HG03097 (cell line): ENCODE data around the gene LHX2.

Source experiments
- ATAC-seq: cut with Tn5 transposase; IDR thresholded peaks from one replicate; pipeline ENCODE4 v1.9.1; 2021; ENCODE audit not compliant: unreplicated experiment, low FRiP score

Gene LHX2

GRCh38 chr9:124024107-124024506 lies 12.5 kb downstream of the LHX2 start:
- no peak for ATAC-seq

GRCh38 chr9:124029617-124030016 lies 18.0 kb downstream of the LHX2 start:
- ATAC-seq, result no peak

- ATAC-seq, result no peak
Measured at GRCh38 chr9:124030969-124031451, 19.4 kb downstream of the LHX2 start.

- no peak for ATAC-seq
Measured at GRCh38 chr9:124032247-124032646, 20.7 kb downstream of the LHX2 start.

- ATAC-seq, result no peak
Measured at GRCh38 chr9:124033348-124033747, 21.8 kb downstream of the LHX2 start.

GRCh38 chr9:124033967-124034366 lies 22.4 kb downstream of the LHX2 start:
- no peak for ATAC-seq

GRCh38 chr9:124035001-124035650 lies 23.6 kb downstream of the LHX2 start:
- ATAC-seq, result no peak

- no peak for ATAC-seq
Measured at GRCh38 chr9:124036578-124036977, 25.0 kb downstream of the LHX2 start.

- ATAC-seq, result no peak
Measured at GRCh38 chr9:124037790-124038189, 26.2 kb downstream of the LHX2 start.

- ATAC-seq, result no peak
Measured at GRCh38 chr9:124038239-124038638, 26.7 kb downstream of the LHX2 start.

GRCh38 chr9:124038790-124039633 lies 27.4 kb downstream of the LHX2 start:
- ATAC-seq, result no peak

GRCh38 chr9:124040186-124040931 lies 28.8 kb downstream of the LHX2 start:
- no peak for ATAC-seq

GRCh38 chr9:124040935-124041816 lies 29.6 kb downstream of the LHX2 start:
- ATAC-seq, result no peak

- no peak for ATAC-seq
Measured at GRCh38 chr9:124041817-124042116, 30.2 kb downstream of the LHX2 start.

- no peak for ATAC-seq
Measured at GRCh38 chr9:124042201-124042721, 30.7 kb downstream of the LHX2 start.

- ATAC-seq, result no peak
Measured at GRCh38 chr9:124044448-124044847, 32.9 kb downstream of the LHX2 start.

- ATAC-seq, result no peak
Measured at GRCh38 chr9:124045076-124045829, 33.7 kb downstream of the LHX2 start.

GRCh38 chr9:124045830-124046177 lies 34.2 kb downstream of the LHX2 start:
- ATAC-seq, result no peak

GRCh38 chr9:124046189-124046588 lies 34.6 kb downstream of the LHX2 start:
- ATAC-seq, result no peak

GRCh38 chr9:124047251-124047672 lies 35.7 kb downstream of the LHX2 start:
- ATAC-seq, result no peak
